ENCODE results near the gene ATAD3A. TPM values are rescaled to one million over a fixed set of nuclear protein-coding genes. Genes with fewer than 3 reads are reported as not detected.
A peak's percentile ranks its signal among the peaks of the same experiment; 100 is the strongest.

Gene ATAD3A
- total and polyA plus RNA-seq, 7 experiments from 2014 or later: 5.4 to 41.3 (median 21.5) TPM

GRCh38 chr1:1540818-1541628 lies 29.1 kb downstream of the ATAD3A start:
- peak overlapping the region in 9 of 10 donors; percentile 19 to 77 (median 56) for H3K4me3 Mint-ChIP-seq
- CTCF ChIA-PET: no interaction called here

GRCh38 chr1:1541956-1542765 lies 30.2 kb downstream of the ATAD3A start:
- Mint-ChIP-seq H3K27me3 (peaks cover 0 to 4% (median 0%) of the 10 kb centered on the region in 5 donors), H3K9me3 (peaks cover 0 to 2% (median 0%) of the 10 kb centered on the region in 11 donors), H3K4me3 (peak overlapping the region in 8 of 10 donors; percentile 19 to 77 (median 59)), H3K27ac (peak overlapping the region in 6 of 9 donors; percentile 32 to 71 (median 58)), H3K36me3 (peaks cover 0 to 11% (median 0%) of the 10 kb centered on the region in 5 donors), H3K4me1 (peaks cover 0 to 11% (median 0%) of the 10 kb centered on the region in 7 donors)
- ATAC-seq (no peak), DNase-seq (no peak)
- no peak overlapping the region for H3K27ac ChIP-seq (ENCODE audit: low read depth, low read length)
- H3K9me3 ChIP-seq (ENCODE audit: control insufficient read depth in 2 of 3, low read length in 3 of 3): no peaks in the 10 kb centered on the region
- H3K27me3 ChIP-seq (ENCODE audit: control insufficient read depth in 2 of 2, insufficient read depth in 2 of 2, low read length in 2 of 2): no peaks in the 10 kb centered on the region
- H3K4me3 ChIP-seq (ENCODE audit: low read length): no peak overlapping the region
- H3K36me3 ChIP-seq (ENCODE audit: control insufficient read depth in 2 of 3, insufficient read depth in 3 of 3, low read length in 3 of 3): peaks cover 0 to 28% (median 0%) of the 10 kb centered on the region in 3 experiments
- POLR2A ChIA-PET: interaction anchor here (1.3 kb wide), 1 partner anchor 17 kb away, joined by 4 read pairs; no protein-coding TSS in a partner anchor
- intact Hi-C loops (cut with micrococcal nuclease): no loop called here
- no peaks in the 10 kb centered on the region for H3K4me1 ChIP-seq (ENCODE audit: control insufficient read depth in 2 of 2, insufficient read depth in 2 of 2, low read length in 2 of 2)
- CTCF ChIA-PET: no interaction called here

More at GRCh38 chr1:1540818-1541628, 29.1 kb downstream of the ATAD3A start:
- Mint-ChIP-seq H3K27me3 (peaks cover 0 to 4% (median 0%) of the 10 kb centered on the region in 5 donors), H3K4me1 (peaks cover 0 to 11% (median 0%) of the 10 kb centered on the region in 7 donors), H3K9me3 (peaks cover 0 to 2% (median 0%) of the 10 kb centered on the region in 11 donors), H3K27ac (peak overlapping the region in 4 of 9 donors; percentile 32 to 67 (median 59)), H3K36me3 (peaks cover 0 to 11% (median 0%) of the 10 kb centered on the region in 5 donors)
- Histone ChIP-seq H3K4me3 (ENCODE audit: low read length) (no peak overlapping the region), H3K27ac (ENCODE audit: low read depth, low read length) (peak overlapping the region; percentile 57), H3K9me3 (ENCODE audit: control insufficient read depth in 2 of 3, low read length in 3 of 3) (no peaks in the 10 kb centered on the region), H3K27me3 (ENCODE audit: control insufficient read depth in 2 of 2, insufficient read depth in 2 of 2, low read length in 2 of 2) (no peaks in the 10 kb centered on the region), H3K4me1 (ENCODE audit: control insufficient read depth in 2 of 2, insufficient read depth in 2 of 2, low read length in 2 of 2) (no peaks in the 10 kb centered on the region), H3K36me3 (ENCODE audit: control insufficient read depth in 2 of 3, insufficient read depth in 3 of 3, low read length in 3 of 3) (peaks cover 0 to 28% (median 0%) of the 10 kb centered on the region in 3 experiments)
- intact Hi-C loops (cut with micrococcal nuclease): loop anchor here in 1 of 2 donors (1.0 kb wide), 1 partner anchor 74 kb away; the partner anchor contains the start of gene MIB2
- DNase-seq (no peak), ATAC-seq (no peak)
- POLR2A ChIA-PET: no interaction called here

GRCh38 chr1:1542766-1543705 lies 31.1 kb downstream of the ATAD3A start:
- H3K27ac Mint-ChIP-seq: peak overlapping the region in 2 of 9 donors; percentile 17 to 43
- peaks cover 0 to 11% (median 0%) of the 10 kb centered on the region in 5 donors for H3K36me3 Mint-ChIP-seq
- DNase-seq: no peak
- ATAC-seq: no peak
- peak overlapping the region in 1 of 10 donors; percentile 13 for H3K4me3 Mint-ChIP-seq
- intact Hi-C loops (cut with micrococcal nuclease): no loop called here
- H3K4me1 ChIP-seq (ENCODE audit: control insufficient read depth in 2 of 2, insufficient read depth in 2 of 2, low read length in 2 of 2): no peaks in the 10 kb centered on the region
- no peaks in the 10 kb centered on the region for H3K27me3 ChIP-seq (ENCODE audit: control insufficient read depth in 2 of 2, insufficient read depth in 2 of 2, low read length in 2 of 2)
- H3K9me3 Mint-ChIP-seq: peaks cover 0 to 2% (median 0%) of the 10 kb centered on the region in 11 donors
- no peak overlapping the region for H3K27ac ChIP-seq (ENCODE audit: low read depth, low read length)
- peaks cover 0 to 28% (median 0%) of the 10 kb centered on the region in 3 experiments for H3K36me3 ChIP-seq (ENCODE audit: control insufficient read depth in 2 of 3, insufficient read depth in 3 of 3, low read length in 3 of 3)
- POLR2A ChIA-PET: interaction anchor here (0.7 to 1.3 kb wide), 3 partner anchors 16 to 873 kb away, joined by 4 to 5 read pairs (median 4); no protein-coding TSS in a partner anchor
- no peak overlapping the region for H3K4me3 ChIP-seq (ENCODE audit: low read length)
- peaks cover 0 to 4% (median 0%) of the 10 kb centered on the region in 5 donors for H3K27me3 Mint-ChIP-seq
- peaks cover 0 to 11% (median 2%) of the 10 kb centered on the region in 7 donors for H3K4me1 Mint-ChIP-seq
- no peaks in the 10 kb centered on the region for H3K9me3 ChIP-seq (ENCODE audit: control insufficient read depth in 2 of 3, low read length in 3 of 3)
- CTCF ChIA-PET: no interaction called here

- ChIA-PET CTCF (no interaction called here), POLR2A (interaction anchor here (0.7 to 1.3 kb wide), 3 partner anchors 16 to 872 kb away, joined by 4 to 5 read pairs (median 4); no protein-coding TSS in a partner anchor)
- H3K4me3 ChIP-seq (ENCODE audit: low read length): no peak overlapping the region
- H3K27me3 Mint-ChIP-seq: peaks cover 0 to 4% (median 0%) of the 10 kb centered on the region in 5 donors
- no peaks in the 10 kb centered on the region for H3K27me3 ChIP-seq (ENCODE audit: control insufficient read depth in 2 of 2, insufficient read depth in 2 of 2, low read length in 2 of 2)
- peaks cover 0 to 11% (median 2%) of the 10 kb centered on the region in 7 donors for H3K4me1 Mint-ChIP-seq
- no peak overlapping the region for H3K27ac ChIP-seq (ENCODE audit: low read depth, low read length)
- H3K36me3 Mint-ChIP-seq: peaks cover 0 to 11% (median 0%) of the 10 kb centered on the region in 5 donors
- intact Hi-C loops (cut with micrococcal nuclease): no loop called here
- peaks cover 0 to 28% (median 0%) of the 10 kb centered on the region in 3 experiments for H3K36me3 ChIP-seq (ENCODE audit: control insufficient read depth in 2 of 3, insufficient read depth in 3 of 3, low read length in 3 of 3)
- H3K9me3 Mint-ChIP-seq: peaks cover 0 to 2% (median 0%) of the 10 kb centered on the region in 11 donors
- H3K27ac Mint-ChIP-seq: no peak overlapping the region
- ATAC-seq (no peak), DNase-seq (no peak)
- no peak overlapping the region for H3K4me3 Mint-ChIP-seq
- H3K4me1 ChIP-seq (ENCODE audit: control insufficient read depth in 2 of 2, insufficient read depth in 2 of 2, low read length in 2 of 2): no peaks in the 10 kb centered on the region
- no peaks in the 10 kb centered on the region for H3K9me3 ChIP-seq (ENCODE audit: control insufficient read depth in 2 of 3, low read length in 3 of 3)
Observed at GRCh38 chr1:1543706-1544099, 31.7 kb downstream of the ATAD3A start.

DNA sequence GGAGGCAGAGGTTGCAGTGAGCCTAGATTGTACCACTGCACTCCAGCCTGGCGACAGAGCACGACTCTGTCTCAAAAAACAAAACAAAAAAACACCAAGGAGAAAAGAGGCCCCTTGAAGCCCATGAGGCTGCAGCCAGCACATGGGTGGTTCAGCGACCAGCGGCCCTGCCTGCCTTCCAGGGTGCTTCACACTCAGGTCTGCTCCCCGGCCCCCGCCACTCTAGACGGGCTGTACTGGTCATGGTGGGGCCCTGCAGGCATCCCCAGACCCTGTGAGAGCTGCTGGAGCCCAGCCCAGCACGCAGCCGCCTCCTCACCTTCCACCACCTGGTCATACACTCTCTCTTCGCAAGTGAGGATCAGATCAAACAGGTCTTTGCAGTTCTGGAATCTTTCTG lies 32.6 kb downstream of the ATAD3A start:
- H3K36me3 Mint-ChIP-seq: peaks cover 0 to 11% (median 0%) of the 10 kb centered on the region in 5 donors
- H3K36me3 ChIP-seq (ENCODE audit: control insufficient read depth in 2 of 3, insufficient read depth in 3 of 3, low read length in 3 of 3): peaks cover 0 to 28% (median 0%) of the 10 kb centered on the region in 3 experiments
- ChIA-PET POLR2A (no interaction called here), CTCF (no interaction called here)
- ATAC-seq (no peak), DNase-seq (no peak)
- H3K4me1 Mint-ChIP-seq: peaks cover 0 to 11% (median 2%) of the 10 kb centered on the region in 7 donors
- no peaks in the 10 kb centered on the region for H3K27me3 ChIP-seq (ENCODE audit: control insufficient read depth in 2 of 2, insufficient read depth in 2 of 2, low read length in 2 of 2)
- H3K27ac ChIP-seq (ENCODE audit: low read depth, low read length): no peak overlapping the region
- H3K4me3 Mint-ChIP-seq: no peak overlapping the region
- H3K9me3 ChIP-seq (ENCODE audit: control insufficient read depth in 2 of 3, low read length in 3 of 3): no peaks in the 10 kb centered on the region
- no peaks in the 10 kb centered on the region for H3K9me3 Mint-ChIP-seq
- no peak overlapping the region for H3K4me3 ChIP-seq (ENCODE audit: low read length)
- peaks cover 0 to 2% (median 0%) of the 10 kb centered on the region in 5 donors for H3K27me3 Mint-ChIP-seq
- no peaks in the 10 kb centered on the region for H3K4me1 ChIP-seq (ENCODE audit: control insufficient read depth in 2 of 2, insufficient read depth in 2 of 2, low read length in 2 of 2)
- intact Hi-C loops (cut with micrococcal nuclease): no loop called here
- peak overlapping the region in 3 of 9 donors; percentile 36 to 56 (median 48) for H3K27ac Mint-ChIP-seq

All from naive thymus-derived CD4-positive, alpha-beta T cell (primary cell).